Trophoblast cell (in vitro differentiated cells and primary cell): ENCODE results near the gene SSNA1.

ENCODE experiments used
- DNase-seq, 2 donors: peaks; one replicate each; pipeline ENCODE4 v3.0.0-alpha.2; 2016
- H2AFZ ChIP-seq: 2 replicates; pipeline ENCODE4 v1.6.1; 2013; ENCODE audit warnings: low read length, moderate library complexity, mild to moderate bottlenecking; ENCODE audit not compliant: insufficient read depth, poor library complexity
- H2AK5ac ChIP-seq: 2 replicates; pipeline ENCODE4 v1.6.1; 2013; ENCODE audit warnings: mild to moderate bottlenecking, low read length
- H2BK120ac ChIP-seq: 2 replicates; pipeline ENCODE4 v1.6.1; 2013; ENCODE audit warnings: low read length, mild to moderate bottlenecking, moderate library complexity; ENCODE audit not compliant: insufficient read depth, poor library complexity
- H2BK12ac ChIP-seq: 2 replicates; pipeline ENCODE4 v1.6.1; 2013; ENCODE audit warnings: mild to moderate bottlenecking, low read length, moderate library complexity
- H2BK5ac ChIP-seq: 2 replicates; pipeline ENCODE4 v1.6.1; 2013; ENCODE audit warnings: low read length, low read depth, moderate library complexity, mild to moderate bottlenecking; ENCODE audit not compliant: poor library complexity
- H3K14ac ChIP-seq: 2 replicates; pipeline ENCODE4 v1.6.1; 2013; ENCODE audit warnings: mild to moderate bottlenecking, low read length
- H3K18ac ChIP-seq: 2 replicates; pipeline ENCODE4 v1.6.1; 2013; ENCODE audit warnings: mild to moderate bottlenecking, low read length
- H3K23ac ChIP-seq: 2 replicates; pipeline ENCODE4 v1.6.1; 2013; ENCODE audit warnings: low read length
- H3K27ac ChIP-seq: 2 replicates; pipeline ENCODE4 v1.5.1; 2013; ENCODE audit warnings: low read depth, mild to moderate bottlenecking, inconsistent platforms, low read length, moderate library complexity
- H3K27me3 ChIP-seq: 2 replicates; pipeline ENCODE4 v1.6.1; 2013; ENCODE audit warnings: inconsistent platforms, mild to moderate bottlenecking, low read length, moderate library complexity; ENCODE audit not compliant: insufficient read depth
- H3K36me3 ChIP-seq, 2 experiments: 1 replicate in 1 of 2; 2 replicates in 1 of 2; pipeline ENCODE4 v1.6.1; 2013; ENCODE audit warnings: low read length in 2 of 2, mild to moderate bottlenecking in 2 of 2, moderate library complexity in 1 of 2; ENCODE audit not compliant: insufficient read depth in 2 of 2, control insufficient read depth in 1 of 2
- H3K4ac ChIP-seq: 2 replicates; pipeline ENCODE4 v1.6.1; 2013; ENCODE audit warnings: low read depth, mild to moderate bottlenecking, low read length, moderate library complexity
- H3K4me1 ChIP-seq, 2 experiments: 1 replicate in 1 of 2; 2 replicates in 1 of 2; pipeline ENCODE4 v1.6.1; 2013; ENCODE audit warnings: low read length in 2 of 2, mild to moderate bottlenecking in 2 of 2, moderate library complexity in 1 of 2; ENCODE audit not compliant: insufficient read depth in 2 of 2, control insufficient read depth in 1 of 2
- H3K4me2 ChIP-seq: 2 replicates; pipeline ENCODE4 v1.6.1; 2013; ENCODE audit warnings: inconsistent platforms, mild to moderate bottlenecking, low read length, moderate library complexity
- H3K4me3 ChIP-seq: 2 replicates; pipeline ENCODE4 v1.5.1; 2013; ENCODE audit warnings: mild to moderate bottlenecking, low read depth, low read length, inconsistent platforms
- H3K79me1 ChIP-seq: one replicate; pipeline ENCODE4 v1.6.1; 2013; ENCODE audit warnings: low read length
- H3K79me2 ChIP-seq: 2 replicates; pipeline ENCODE4 v1.6.1; 2013; ENCODE audit warnings: low read length, mild to moderate bottlenecking; ENCODE audit not compliant: control insufficient read depth, insufficient read depth, poor library complexity
- H3K9ac ChIP-seq: 2 replicates; pipeline ENCODE4 v1.6.1; 2013; ENCODE audit warnings: mild to moderate bottlenecking, low read length
- H3K9me3 ChIP-seq: 2 replicates; pipeline ENCODE4 v1.6.1; 2013; ENCODE audit warnings: low read depth, mild to moderate bottlenecking, control low read depth, inconsistent platforms, low read length; ENCODE audit not compliant: insufficient read depth
- H4K12ac ChIP-seq: 2 replicates; pipeline ENCODE4 v1.6.1; 2013; ENCODE audit warnings: low read depth, mild to moderate bottlenecking, low read length, moderate library complexity
- H4K8ac ChIP-seq: 2 replicates; pipeline ENCODE4 v1.6.1; 2013; ENCODE audit warnings: low read depth, mild to moderate bottlenecking, low read length, moderate library complexity
- H4K91ac ChIP-seq: one replicate; pipeline ENCODE4 v1.6.1; 2013; ENCODE audit warnings: low read depth, mild to moderate bottlenecking, low read length, moderate library complexity
- WGBS: extraction: QIAGEN DNeasy Blood & Tissue Kit; methylation state at CpG from one replicate; pipeline ENCODE4 v1.1.7; 2013; ENCODE audit warnings: missing lambda C conversion rate; ENCODE audit not compliant: insufficient read length, insufficient coverage; ENCODE audit errors: extremely low coverage; 5-methylcytosine and 5-hydroxymethylcytosine counted together

The SSNA1 gene

DNA sequence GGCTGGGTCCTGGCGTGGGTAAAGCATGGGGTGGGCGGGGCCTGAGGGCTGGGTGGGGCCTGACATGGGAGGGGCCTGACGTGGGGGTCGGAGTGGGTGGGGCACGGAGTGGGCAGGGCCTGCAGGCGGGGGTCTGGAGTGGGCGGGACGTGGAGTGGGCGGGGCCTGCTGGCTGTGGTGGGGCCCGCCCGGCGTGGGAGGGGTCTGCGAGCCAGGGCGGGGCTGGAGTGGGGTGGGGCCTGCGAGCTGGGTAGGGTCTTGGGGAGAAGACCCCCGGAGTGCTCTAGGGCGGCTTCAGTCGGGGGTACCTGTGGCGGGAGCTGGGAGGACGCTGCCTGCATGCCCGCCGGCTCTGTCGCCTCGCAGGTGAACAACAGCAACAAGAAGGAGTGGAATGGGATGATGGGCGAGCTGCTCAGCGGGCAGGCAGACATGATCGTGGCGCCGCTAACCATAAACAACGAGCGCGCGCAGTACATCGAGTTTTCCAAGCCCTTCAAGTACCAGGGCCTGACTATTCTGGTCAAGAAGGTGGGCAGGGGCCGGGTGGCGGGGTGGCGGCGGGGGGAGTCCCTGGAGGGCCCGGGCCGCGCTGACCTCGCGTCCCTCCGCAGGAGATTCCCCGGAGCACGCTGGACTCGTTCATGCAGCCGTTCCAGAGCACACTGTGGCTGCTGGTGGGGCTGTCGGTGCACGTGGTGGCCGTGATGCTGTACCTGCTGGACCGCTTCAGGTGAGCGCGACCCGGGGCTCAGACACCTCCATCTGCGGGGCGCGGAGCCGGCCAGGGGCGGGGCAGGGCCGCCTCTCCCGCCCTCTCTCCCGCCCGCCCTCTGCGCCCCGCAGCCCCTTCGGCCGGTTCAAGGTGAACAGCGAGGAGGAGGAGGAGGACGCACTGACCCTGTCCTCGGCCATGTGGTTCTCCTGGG, 26.7 kb upstream of the SSNA1 start:
- no peak overlapping the region for H3K4me2 ChIP-seq
- H2AFZ ChIP-seq = no peak overlapping the region
- H3K36me3 ChIP-seq = no peaks in the 10 kb centered on the region
- no peaks in the 10 kb centered on the region for H3K79me2 ChIP-seq
- H2AK5ac ChIP-seq = no peak overlapping the region
- H3K18ac ChIP-seq = no peak overlapping the region
- H2BK12ac ChIP-seq = no peak overlapping the region
- H2BK5ac ChIP-seq = no peak overlapping the region
- H3K27ac ChIP-seq = no peak overlapping the region
- H3K9me3 ChIP-seq = peaks cover 22% of the 10 kb centered on the region
- H3K23ac ChIP-seq = no peak overlapping the region
- no peak overlapping the region for H3K4me3 ChIP-seq
- H4K12ac ChIP-seq = no peak overlapping the region
- no peak overlapping the region for H2BK120ac ChIP-seq
- no peak overlapping the region for H4K8ac ChIP-seq
- DNase-seq = no peak
- no peak overlapping the region for H4K91ac ChIP-seq
- no peak overlapping the region for H3K14ac ChIP-seq
- peaks cover 63% of the 10 kb centered on the region for H3K27me3 ChIP-seq
- H3K4me1 ChIP-seq = no peaks in the 10 kb centered on the region
- WGBS = no CpG with 5 or more reads among the region's 71 CpGs
- no peaks in the 10 kb centered on the region for H3K79me1 ChIP-seq
- H3K9ac ChIP-seq = no peak overlapping the region
- H3K4ac ChIP-seq = no peak overlapping the region

DNA sequence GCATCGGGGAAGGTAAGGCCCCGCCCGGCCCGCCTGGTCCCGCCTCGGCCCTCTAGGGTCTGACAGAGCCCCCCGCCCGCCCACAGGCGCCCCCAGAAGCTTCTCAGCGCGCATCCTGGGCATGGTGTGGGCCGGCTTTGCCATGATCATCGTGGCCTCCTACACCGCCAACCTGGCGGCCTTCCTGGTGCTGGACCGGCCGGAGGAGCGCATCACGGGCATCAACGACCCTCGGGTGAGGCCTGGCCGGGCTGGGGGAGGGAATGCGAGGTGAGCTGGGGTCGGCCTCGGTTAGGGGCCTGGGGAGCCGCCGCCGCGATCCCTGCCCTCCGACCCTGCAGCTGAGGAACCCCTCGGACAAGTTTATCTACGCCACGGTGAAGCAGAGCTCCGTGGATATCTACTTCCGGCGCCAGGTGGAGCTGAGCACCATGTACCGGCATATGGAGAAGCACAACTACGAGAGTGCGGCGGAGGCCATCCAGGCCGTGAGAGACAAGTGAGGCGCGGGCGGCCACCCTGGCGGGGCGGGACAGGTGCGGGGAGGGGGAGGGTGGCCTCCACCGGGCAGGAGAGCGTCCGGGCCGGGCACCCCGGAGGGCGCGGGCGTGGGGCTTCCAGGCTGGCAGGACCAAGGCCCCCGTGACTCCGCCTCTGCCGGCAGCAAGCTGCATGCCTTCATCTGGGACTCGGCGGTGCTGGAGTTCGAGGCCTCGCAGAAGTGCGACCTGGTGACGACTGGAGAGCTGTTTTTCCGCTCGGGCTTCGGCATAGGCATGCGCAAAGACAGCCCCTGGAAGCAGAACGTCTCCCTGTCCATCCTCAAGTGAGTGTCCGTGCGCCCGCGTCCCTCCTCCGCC, 25.7 kb upstream of the SSNA1 start:
- Histone ChIP-seq H2BK5ac (no peak overlapping the region), H2BK120ac (no peak overlapping the region), H3K4ac (no peak overlapping the region), H3K4me1 (no peaks in the 10 kb centered on the region), H2AFZ (no peak overlapping the region), H3K79me2 (no peaks in the 10 kb centered on the region), H2AK5ac (no peak overlapping the region), H3K27ac (no peak overlapping the region), H3K9ac (no peak overlapping the region), H3K14ac (no peak overlapping the region), H3K27me3 (peaks cover 63% of the 10 kb centered on the region), H3K9me3 (peaks cover 13% of the 10 kb centered on the region), H4K8ac (no peak overlapping the region), H3K36me3 (no peaks in the 10 kb centered on the region), H4K12ac (no peak overlapping the region), H3K4me3 (no peak overlapping the region), H3K23ac (no peak overlapping the region), H3K79me1 (no peaks in the 10 kb centered on the region), H2BK12ac (no peak overlapping the region), H4K91ac (no peak overlapping the region), H3K4me2 (peak overlapping the region; percentile 24), H3K18ac (no peak overlapping the region)
- DNase-seq = peak; percentile 13 to 62
- no CpG with 5 or more reads among the region's 74 CpGs for WGBS

DNA sequence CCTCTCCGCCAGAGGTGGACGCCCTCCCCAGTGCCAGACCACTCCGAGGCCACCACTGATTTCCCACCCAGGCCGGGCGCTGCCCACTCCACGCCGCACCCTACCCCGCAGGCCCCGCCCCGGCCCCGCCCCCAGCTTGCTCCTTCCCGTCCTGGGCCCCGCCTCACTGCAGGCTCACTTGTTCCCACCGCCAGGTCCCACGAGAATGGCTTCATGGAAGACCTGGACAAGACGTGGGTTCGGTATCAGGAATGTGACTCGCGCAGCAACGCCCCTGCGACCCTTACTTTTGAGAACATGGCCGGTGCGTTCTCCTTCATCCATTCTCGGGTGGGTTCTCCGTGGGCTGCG, 25.1 kb upstream of the SSNA1 start:
- no peak overlapping the region for H3K23ac ChIP-seq
- H3K79me1 ChIP-seq = no peaks in the 10 kb centered on the region
- no peak overlapping the region for H2AK5ac ChIP-seq
- no CpG with 5 or more reads among the region's 26 CpGs for WGBS
- peaks cover 67% of the 10 kb centered on the region for H3K27me3 ChIP-seq
- H2BK12ac ChIP-seq = no peak overlapping the region
- no peaks in the 10 kb centered on the region for H3K36me3 ChIP-seq
- no peak overlapping the region for H2AFZ ChIP-seq
- H3K4me3 ChIP-seq = no peak overlapping the region
- no peak overlapping the region for H3K18ac ChIP-seq
- no peak overlapping the region for H2BK120ac ChIP-seq
- no peak overlapping the region for H4K12ac ChIP-seq
- H3K4ac ChIP-seq = no peak overlapping the region
- H3K4me1 ChIP-seq = peaks cover 0 to 2% of the 10 kb centered on the region in 2 experiments
- no peak overlapping the region for H3K9ac ChIP-seq
- no peak overlapping the region for H4K91ac ChIP-seq
- peak overlapping the region; percentile 20 for H3K4me2 ChIP-seq
- no peak overlapping the region for H2BK5ac ChIP-seq
- H4K8ac ChIP-seq = no peak overlapping the region
- H3K14ac ChIP-seq = no peak overlapping the region
- no peak for DNase-seq
- H3K27ac ChIP-seq = no peak overlapping the region
- peaks cover 11% of the 10 kb centered on the region for H3K9me3 ChIP-seq
- H3K79me2 ChIP-seq = no peaks in the 10 kb centered on the region

GRCh38 chr9:137163805-137164204, 24.7 kb upstream of the SSNA1 start:
- Histone ChIP-seq H3K27me3 (peaks cover 71% of the 10 kb centered on the region), H2BK120ac (no peak overlapping the region), H4K8ac (no peak overlapping the region), H2AFZ (no peak overlapping the region), H3K4me3 (no peak overlapping the region), H2AK5ac (no peak overlapping the region), H3K36me3 (no peaks in the 10 kb centered on the region), H4K91ac (no peak overlapping the region), H3K18ac (no peak overlapping the region), H3K79me2 (no peaks in the 10 kb centered on the region), H3K4ac (no peak overlapping the region), H2BK12ac (no peak overlapping the region), H3K27ac (no peak overlapping the region), H3K14ac (no peak overlapping the region), H3K9ac (no peak overlapping the region), H3K9me3 (peaks cover 11% of the 10 kb centered on the region), H3K4me2 (no peak overlapping the region), H3K79me1 (no peaks in the 10 kb centered on the region), H3K23ac (no peak overlapping the region), H3K4me1 (peaks cover 0 to 4% of the 10 kb centered on the region in 2 experiments), H2BK5ac (no peak overlapping the region), H4K12ac (no peak overlapping the region)
- no CpG with 5 or more reads among the region's 22 CpGs for WGBS
- DNase-seq = no peak
